Measurements from ENCODE around the gene HOXD11.

HOXD11 gene

GRCh38 chr2:176106581-176107539, at the start of gene HOXD11:
Gene HOXD11, plus strand, starts transcription at chr2:176107280. Its CDS starts 76 bp downstream, at chr2:176107356.
- H3K27me3 ChIP-seq (ENCODE audit: insufficient read depth, low read length) = peaks cover 100% of the 10 kb centered on the region
- H3K9me3 ChIP-seq (ENCODE audit: insufficient read depth, low read depth, low read length) = no peaks in the 10 kb centered on the region; the same call in 1 of the 2 replicates
- no peaks in the 10 kb centered on the region for H3K4me1 ChIP-seq (ENCODE audit: insufficient read depth, low read length)
- H3K4me3 ChIP-seq (ENCODE audit: low read length) = no peak within 1 kb of the TSS; the same call in 1 of the 2 replicates
- no peaks in the 10 kb centered on the region for H3K36me3 ChIP-seq (ENCODE audit: insufficient read depth, low read depth, low read length)
- H3K27ac ChIP-seq (ENCODE audit: low read length) = no peak within 1 kb of the TSS
- H3K9ac ChIP-seq (ENCODE audit: low read depth, low read length) = no peak within 1 kb of the TSS

GRCh38 chr2:176063958-176064357, 43.1 kb upstream of the HOXD11 start:
- H3K27me3 ChIP-seq (ENCODE audit: insufficient read depth, low read length) = peaks cover 82% of the 10 kb centered on the region
- H3K9me3 ChIP-seq (ENCODE audit: insufficient read depth, low read depth, low read length) = no peaks in the 10 kb centered on the region
- H3K4me3 ChIP-seq (ENCODE audit: low read length) = no peak overlapping the region
- no peak overlapping the region for H3K27ac ChIP-seq (ENCODE audit: low read length)
- no peaks in the 10 kb centered on the region for H3K36me3 ChIP-seq (ENCODE audit: insufficient read depth, low read depth, low read length)
- H3K9ac ChIP-seq (ENCODE audit: low read depth, low read length) = no peak overlapping the region
- no peaks in the 10 kb centered on the region for H3K4me1 ChIP-seq (ENCODE audit: insufficient read depth, low read length)

- Histone ChIP-seq H3K4me1 (ENCODE audit: insufficient read depth, low read length) (no peaks in the 10 kb centered on the region), H3K9me3 (ENCODE audit: insufficient read depth, low read depth, low read length) (no peaks in the 10 kb centered on the region), H3K4me3 (ENCODE audit: low read length) (peak overlapping the region; percentile 39; the same call in 1 of the 2 replicates), H3K9ac (ENCODE audit: low read depth, low read length) (no peak overlapping the region), H3K27ac (ENCODE audit: low read length) (no peak overlapping the region), H3K27me3 (ENCODE audit: insufficient read depth, low read length) (peaks cover 100% of the 10 kb centered on the region), H3K36me3 (ENCODE audit: insufficient read depth, low read depth, low read length) (no peaks in the 10 kb centered on the region)
Measured at GRCh38 chr2:176066645-176067588, 40.2 kb upstream of the HOXD11 start.

GRCh38 chr2:176067589-176068418, 39.3 kb upstream of the HOXD11 start:
- Histone ChIP-seq H3K4me1 (ENCODE audit: insufficient read depth, low read length) (no peaks in the 10 kb centered on the region), H3K36me3 (ENCODE audit: insufficient read depth, low read depth, low read length) (no peaks in the 10 kb centered on the region), H3K9me3 (ENCODE audit: insufficient read depth, low read depth, low read length) (no peaks in the 10 kb centered on the region), H3K27ac (ENCODE audit: low read length) (no peak overlapping the region), H3K27me3 (ENCODE audit: insufficient read depth, low read length) (peaks cover 100% of the 10 kb centered on the region), H3K9ac (ENCODE audit: low read depth, low read length) (no peak overlapping the region), H3K4me3 (ENCODE audit: low read length) (no peak overlapping the region)

- Histone ChIP-seq H3K27me3 (ENCODE audit: insufficient read depth, low read length) (peaks cover 100% of the 10 kb centered on the region), H3K27ac (ENCODE audit: low read length) (no peak overlapping the region), H3K4me1 (ENCODE audit: insufficient read depth, low read length) (no peaks in the 10 kb centered on the region), H3K9me3 (ENCODE audit: insufficient read depth, low read depth, low read length) (no peaks in the 10 kb centered on the region), H3K36me3 (ENCODE audit: insufficient read depth, low read depth, low read length) (no peaks in the 10 kb centered on the region), H3K4me3 (ENCODE audit: low read length) (no peak overlapping the region), H3K9ac (ENCODE audit: low read depth, low read length) (no peak overlapping the region)
Measured at GRCh38 chr2:176068419-176068832, 38.7 kb upstream of the HOXD11 start.

- Histone ChIP-seq H3K4me1 (ENCODE audit: insufficient read depth, low read length) (no peaks in the 10 kb centered on the region), H3K36me3 (ENCODE audit: insufficient read depth, low read depth, low read length) (no peaks in the 10 kb centered on the region), H3K27ac (ENCODE audit: low read length) (no peak overlapping the region), H3K4me3 (ENCODE audit: low read length) (no peak overlapping the region), H3K27me3 (ENCODE audit: insufficient read depth, low read length) (peaks cover 100% of the 10 kb centered on the region), H3K9me3 (ENCODE audit: insufficient read depth, low read depth, low read length) (no peaks in the 10 kb centered on the region), H3K9ac (ENCODE audit: low read depth, low read length) (no peak overlapping the region)
Measured at GRCh38 chr2:176071330-176072291, 35.5 kb upstream of the HOXD11 start.

- no peaks in the 10 kb centered on the region for H3K4me1 ChIP-seq (ENCODE audit: insufficient read depth, low read length)
- H3K4me3 ChIP-seq (ENCODE audit: low read length) = no peak overlapping the region
- H3K9me3 ChIP-seq (ENCODE audit: insufficient read depth, low read depth, low read length) = no peaks in the 10 kb centered on the region
- H3K27ac ChIP-seq (ENCODE audit: low read length) = no peak overlapping the region
- peaks cover 100% of the 10 kb centered on the region for H3K27me3 ChIP-seq (ENCODE audit: insufficient read depth, low read length)
- no peaks in the 10 kb centered on the region for H3K36me3 ChIP-seq (ENCODE audit: insufficient read depth, low read depth, low read length)
- no peak overlapping the region for H3K9ac ChIP-seq (ENCODE audit: low read depth, low read length)
Measured at GRCh38 chr2:176072292-176072669, 34.8 kb upstream of the HOXD11 start.

- Histone ChIP-seq H3K27me3 (ENCODE audit: insufficient read depth, low read length) (peaks cover 100% of the 10 kb centered on the region), H3K4me1 (ENCODE audit: insufficient read depth, low read length) (no peaks in the 10 kb centered on the region), H3K4me3 (ENCODE audit: low read length) (no peak overlapping the region), H3K9me3 (ENCODE audit: insufficient read depth, low read depth, low read length) (no peaks in the 10 kb centered on the region), H3K27ac (ENCODE audit: low read length) (no peak overlapping the region), H3K36me3 (ENCODE audit: insufficient read depth, low read depth, low read length) (no peaks in the 10 kb centered on the region), H3K9ac (ENCODE audit: low read depth, low read length) (no peak overlapping the region)
Measured at GRCh38 chr2:176072951-176073904, 33.9 kb upstream of the HOXD11 start.

GRCh38 chr2:176074919-176075425, 32.1 kb upstream of the HOXD11 start:
- Histone ChIP-seq H3K4me3 (ENCODE audit: low read length) (no peak overlapping the region), H3K9me3 (ENCODE audit: insufficient read depth, low read depth, low read length) (no peaks in the 10 kb centered on the region), H3K36me3 (ENCODE audit: insufficient read depth, low read depth, low read length) (no peaks in the 10 kb centered on the region), H3K27ac (ENCODE audit: low read length) (no peak overlapping the region), H3K27me3 (ENCODE audit: insufficient read depth, low read length) (peaks cover 100% of the 10 kb centered on the region), H3K9ac (ENCODE audit: low read depth, low read length) (no peak overlapping the region), H3K4me1 (ENCODE audit: insufficient read depth, low read length) (no peaks in the 10 kb centered on the region)
